Activated T-helper 9 cell treated with anti-CD3 and anti-CD28 coated beads, Interleukin-2, amount 50 U/mL, for 16 hours (primary cell): ENCODE measurements around the gene MAGEB1.

Experiments used
- DNase-seq: peaks from one replicate; pipeline ENCODE4 v3.0.0-alpha.2; 2020; ENCODE audit warnings: low read depth

The MAGEB1 gene

GRCh38 chrX:30296408-30297254, 49.7 kb downstream of the MAGEB1 start:
- no peak for DNase-seq

GRCh38 chrX:30301208-30301607, 54.3 kb downstream of the MAGEB1 start:
- no peak for DNase-seq
